Measurements from ENCODE around the gene LARGE2. TPM values are rescaled to one million over a fixed set of nuclear protein-coding genes. Genes with fewer than 3 reads are reported as not detected.

LARGE2 gene
- total and polyA plus RNA-seq, 2 experiments from 2014 or later = 89.8 to 107 TPM

DNA sequence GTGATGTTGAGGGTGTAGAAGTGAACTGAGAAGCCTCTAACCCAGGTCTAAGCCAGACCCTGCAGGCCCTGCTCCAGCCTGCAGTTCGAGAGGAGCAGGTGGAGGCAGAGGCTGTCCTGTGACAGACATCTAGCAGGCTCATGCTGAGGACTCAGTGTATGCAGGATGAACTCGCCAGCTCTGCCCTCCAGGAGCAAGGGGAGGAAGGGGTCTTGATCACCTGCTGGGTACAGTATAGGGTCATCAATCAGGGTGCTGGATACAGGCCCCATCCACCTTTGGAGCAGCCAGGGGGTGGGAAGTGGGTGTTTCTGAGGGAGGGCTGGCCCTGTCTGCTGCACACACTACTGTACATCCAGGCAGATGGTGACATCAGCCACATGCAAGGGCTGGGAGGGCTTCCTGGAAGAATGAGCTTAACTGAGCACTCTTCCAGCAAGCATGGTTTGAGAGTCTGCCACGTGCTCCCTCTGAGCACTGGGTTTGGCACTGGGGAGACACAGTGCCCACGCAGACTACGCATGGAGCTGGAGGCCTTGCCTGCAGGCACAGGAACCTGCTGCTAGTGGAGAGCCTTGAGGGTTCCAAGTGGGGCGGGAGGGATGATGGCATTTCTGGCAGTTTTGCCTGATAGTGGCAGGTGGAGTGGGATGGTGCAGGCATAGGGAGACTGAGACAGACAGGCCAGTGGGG is 27.8 kb upstream of the LARGE2 start:
- Mint-ChIP-seq H3K27ac (no peak overlapping the region), H3K4me3 (no peak overlapping the region), H3K36me3 (ENCODE audit: low read depth) (no peaks in the 10 kb centered on the region; the same call in 2 of the 3 replicates), H3K4me1 (peaks cover 37% of the 10 kb centered on the region), H3K9me3 (no peaks in the 10 kb centered on the region), H3K27me3 (ENCODE audit: insufficient read depth, low read depth, poor library complexity) (peaks cover 10% of the 10 kb centered on the region)
- no peak for ATAC-seq
- TF ChIP-seq, protein P1, sequence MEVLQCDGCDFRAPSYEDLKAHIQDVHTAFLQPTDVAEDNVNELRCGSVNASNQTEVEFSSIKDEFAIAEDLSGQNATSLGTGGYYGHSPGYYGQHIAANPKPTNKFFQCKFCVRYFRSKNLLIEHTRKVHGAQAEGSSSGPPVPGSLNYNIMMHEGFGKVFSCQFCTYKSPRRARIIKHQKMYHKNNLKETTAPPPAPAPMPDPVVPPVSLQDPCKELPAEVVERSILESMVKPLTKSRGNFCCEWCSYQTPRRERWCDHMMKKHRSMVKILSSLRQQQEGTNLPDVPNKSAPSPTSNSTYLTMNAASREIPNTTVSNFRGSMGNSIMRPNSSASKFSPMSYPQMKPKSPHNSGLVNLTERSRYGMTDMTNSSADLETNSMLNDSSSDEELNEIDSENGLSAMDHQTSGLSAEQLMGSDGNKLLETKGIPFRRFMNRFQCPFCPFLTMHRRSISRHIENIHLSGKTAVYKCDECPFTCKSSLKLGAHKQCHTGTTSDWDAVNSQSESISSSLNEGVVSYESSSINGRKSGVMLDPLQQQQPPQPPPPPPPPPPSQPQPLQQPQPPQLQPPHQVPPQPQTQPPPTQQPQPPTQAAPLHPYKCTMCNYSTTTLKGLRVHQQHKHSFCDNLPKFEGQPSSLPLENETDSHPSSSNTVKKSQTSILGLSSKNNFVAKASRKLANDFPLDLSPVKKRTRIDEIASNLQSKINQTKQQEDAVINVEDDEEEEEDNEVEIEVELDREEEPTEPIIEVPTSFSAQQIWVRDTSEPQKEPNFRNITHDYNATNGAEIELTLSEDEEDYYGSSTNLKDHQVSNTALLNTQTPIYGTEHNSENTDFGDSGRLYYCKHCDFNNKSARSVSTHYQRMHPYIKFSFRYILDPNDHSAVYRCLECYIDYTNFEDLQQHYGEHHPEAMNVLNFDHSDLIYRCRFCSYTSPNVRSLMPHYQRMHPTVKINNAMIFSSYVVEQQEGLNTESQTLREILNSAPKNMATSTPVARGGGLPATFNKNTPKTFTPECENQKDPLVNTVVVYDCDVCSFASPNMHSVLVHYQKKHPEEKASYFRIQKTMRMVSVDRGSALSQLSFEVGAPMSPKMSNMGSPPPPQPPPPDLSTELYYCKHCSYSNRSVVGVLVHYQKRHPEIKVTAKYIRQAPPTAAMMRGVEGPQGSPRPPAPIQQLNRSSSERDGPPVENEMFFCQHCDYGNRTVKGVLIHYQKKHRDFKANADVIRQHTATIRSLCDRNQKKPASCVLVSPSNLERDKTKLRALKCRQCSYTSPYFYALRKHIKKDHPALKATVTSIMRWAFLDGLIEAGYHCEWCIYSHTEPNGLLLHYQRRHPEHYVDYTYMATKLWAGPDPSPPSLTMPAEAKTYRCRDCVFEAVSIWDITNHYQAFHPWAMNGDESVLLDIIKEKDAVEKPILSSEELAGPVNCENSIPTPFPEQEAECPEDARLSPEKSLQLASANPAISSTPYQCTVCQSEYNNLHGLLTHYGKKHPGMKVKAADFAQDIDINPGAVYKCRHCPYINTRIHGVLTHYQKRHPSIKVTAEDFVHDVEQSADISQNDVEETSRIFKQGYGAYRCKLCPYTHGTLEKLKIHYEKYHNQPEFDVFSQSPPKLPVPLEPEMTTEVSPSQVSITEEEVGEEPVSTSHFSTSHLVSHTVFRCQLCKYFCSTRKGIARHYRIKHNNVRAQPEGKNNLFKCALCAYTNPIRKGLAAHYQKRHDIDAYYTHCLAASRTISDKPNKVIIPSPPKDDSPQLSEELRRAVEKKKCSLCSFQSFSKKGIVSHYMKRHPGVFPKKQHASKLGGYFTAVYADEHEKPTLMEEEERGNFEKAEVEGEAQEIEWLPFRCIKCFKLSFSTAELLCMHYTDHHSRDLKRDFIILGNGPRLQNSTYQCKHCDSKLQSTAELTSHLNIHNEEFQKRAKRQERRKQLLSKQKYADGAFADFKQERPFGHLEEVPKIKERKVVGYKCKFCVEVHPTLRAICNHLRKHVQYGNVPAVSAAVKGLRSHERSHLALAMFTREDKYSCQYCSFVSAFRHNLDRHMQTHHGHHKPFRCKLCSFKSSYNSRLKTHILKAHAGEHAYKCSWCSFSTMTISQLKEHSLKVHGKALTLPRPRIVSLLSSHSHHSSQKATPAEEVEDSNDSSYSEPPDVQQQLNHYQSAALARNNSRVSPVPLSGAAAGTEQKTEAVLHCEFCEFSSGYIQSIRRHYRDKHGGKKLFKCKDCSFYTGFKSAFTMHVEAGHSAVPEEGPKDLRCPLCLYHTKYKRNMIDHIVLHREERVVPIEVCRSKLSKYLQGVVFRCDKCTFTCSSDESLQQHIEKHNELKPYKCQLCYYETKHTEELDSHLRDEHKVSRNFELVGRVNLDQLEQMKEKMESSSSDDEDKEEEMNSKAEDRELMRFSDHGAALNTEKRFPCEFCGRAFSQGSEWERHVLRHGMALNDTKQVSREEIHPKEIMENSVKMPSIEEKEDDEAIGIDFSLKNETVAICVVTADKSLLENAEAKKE (CRISPR knock-in tag; IDR thresholded peaks at IDR 0.05) = no peak
- no peak for TF ChIP-seq CREB1 (CRISPR knock-in tag; IDR thresholded peaks at IDR 0.05; ENCODE audit: low read depth)
- no peak for TF ChIP-seq STAT1 (IDR thresholded peaks at IDR 0.05; ENCODE audit: unreplicated experiment)
- no peak for TF ChIP-seq EZH2 (IDR thresholded peaks at IDR 0.05; ENCODE audit: low read depth, unreplicated experiment)
- TF ChIP-seq, protein P2, sequence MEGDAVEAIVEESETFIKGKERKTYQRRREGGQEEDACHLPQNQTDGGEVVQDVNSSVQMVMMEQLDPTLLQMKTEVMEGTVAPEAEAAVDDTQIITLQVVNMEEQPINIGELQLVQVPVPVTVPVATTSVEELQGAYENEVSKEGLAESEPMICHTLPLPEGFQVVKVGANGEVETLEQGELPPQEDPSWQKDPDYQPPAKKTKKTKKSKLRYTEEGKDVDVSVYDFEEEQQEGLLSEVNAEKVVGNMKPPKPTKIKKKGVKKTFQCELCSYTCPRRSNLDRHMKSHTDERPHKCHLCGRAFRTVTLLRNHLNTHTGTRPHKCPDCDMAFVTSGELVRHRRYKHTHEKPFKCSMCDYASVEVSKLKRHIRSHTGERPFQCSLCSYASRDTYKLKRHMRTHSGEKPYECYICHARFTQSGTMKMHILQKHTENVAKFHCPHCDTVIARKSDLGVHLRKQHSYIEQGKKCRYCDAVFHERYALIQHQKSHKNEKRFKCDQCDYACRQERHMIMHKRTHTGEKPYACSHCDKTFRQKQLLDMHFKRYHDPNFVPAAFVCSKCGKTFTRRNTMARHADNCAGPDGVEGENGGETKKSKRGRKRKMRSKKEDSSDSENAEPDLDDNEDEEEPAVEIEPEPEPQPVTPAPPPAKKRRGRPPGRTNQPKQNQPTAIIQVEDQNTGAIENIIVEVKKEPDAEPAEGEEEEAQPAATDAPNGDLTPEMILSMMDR (conservative IDR thresholded peaks at IDR 0.05; ENCODE audit: low read depth in 2 of 2) = no peak
- no peak for TF ChIP-seq POLR2AphosphoS5 (IDR thresholded peaks at IDR 0.05; ENCODE audit: low read depth)
- no peak for TF ChIP-seq NANOG (IDR thresholded peaks at IDR 0.05; ENCODE audit: borderline replicate concordance)
- no peak for TF ChIP-seq EZH2phosphoT487 (IDR thresholded peaks at IDR 0.05; ENCODE audit: unreplicated experiment)
- TF ChIP-seq, protein P3, sequence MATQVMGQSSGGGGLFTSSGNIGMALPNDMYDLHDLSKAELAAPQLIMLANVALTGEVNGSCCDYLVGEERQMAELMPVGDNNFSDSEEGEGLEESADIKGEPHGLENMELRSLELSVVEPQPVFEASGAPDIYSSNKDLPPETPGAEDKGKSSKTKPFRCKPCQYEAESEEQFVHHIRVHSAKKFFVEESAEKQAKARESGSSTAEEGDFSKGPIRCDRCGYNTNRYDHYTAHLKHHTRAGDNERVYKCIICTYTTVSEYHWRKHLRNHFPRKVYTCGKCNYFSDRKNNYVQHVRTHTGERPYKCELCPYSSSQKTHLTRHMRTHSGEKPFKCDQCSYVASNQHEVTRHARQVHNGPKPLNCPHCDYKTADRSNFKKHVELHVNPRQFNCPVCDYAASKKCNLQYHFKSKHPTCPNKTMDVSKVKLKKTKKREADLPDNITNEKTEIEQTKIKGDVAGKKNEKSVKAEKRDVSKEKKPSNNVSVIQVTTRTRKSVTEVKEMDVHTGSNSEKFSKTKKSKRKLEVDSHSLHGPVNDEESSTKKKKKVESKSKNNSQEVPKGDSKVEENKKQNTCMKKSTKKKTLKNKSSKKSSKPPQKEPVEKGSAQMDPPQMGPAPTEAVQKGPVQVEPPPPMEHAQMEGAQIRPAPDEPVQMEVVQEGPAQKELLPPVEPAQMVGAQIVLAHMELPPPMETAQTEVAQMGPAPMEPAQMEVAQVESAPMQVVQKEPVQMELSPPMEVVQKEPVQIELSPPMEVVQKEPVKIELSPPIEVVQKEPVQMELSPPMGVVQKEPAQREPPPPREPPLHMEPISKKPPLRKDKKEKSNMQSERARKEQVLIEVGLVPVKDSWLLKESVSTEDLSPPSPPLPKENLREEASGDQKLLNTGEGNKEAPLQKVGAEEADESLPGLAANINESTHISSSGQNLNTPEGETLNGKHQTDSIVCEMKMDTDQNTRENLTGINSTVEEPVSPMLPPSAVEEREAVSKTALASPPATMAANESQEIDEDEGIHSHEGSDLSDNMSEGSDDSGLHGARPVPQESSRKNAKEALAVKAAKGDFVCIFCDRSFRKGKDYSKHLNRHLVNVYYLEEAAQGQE (IDR thresholded peaks at IDR 0.05; ENCODE audit: unreplicated experiment) = no peak
- TF ChIP-seq, protein P4, sequence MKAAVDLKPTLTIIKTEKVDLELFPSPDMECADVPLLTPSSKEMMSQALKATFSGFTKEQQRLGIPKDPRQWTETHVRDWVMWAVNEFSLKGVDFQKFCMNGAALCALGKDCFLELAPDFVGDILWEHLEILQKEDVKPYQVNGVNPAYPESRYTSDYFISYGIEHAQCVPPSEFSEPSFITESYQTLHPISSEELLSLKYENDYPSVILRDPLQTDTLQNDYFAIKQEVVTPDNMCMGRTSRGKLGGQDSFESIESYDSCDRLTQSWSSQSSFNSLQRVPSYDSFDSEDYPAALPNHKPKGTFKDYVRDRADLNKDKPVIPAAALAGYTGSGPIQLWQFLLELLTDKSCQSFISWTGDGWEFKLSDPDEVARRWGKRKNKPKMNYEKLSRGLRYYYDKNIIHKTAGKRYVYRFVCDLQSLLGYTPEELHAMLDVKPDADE (IDR thresholded peaks at IDR 0.05) = no peak
- no peak for TF ChIP-seq JUNB (IDR thresholded peaks at IDR 0.05; ENCODE audit: unreplicated experiment)
- TF ChIP-seq ZNF114 (CRISPR knock-in tag; IDR thresholded peaks at IDR 0.05) = no peak
- TF ChIP-seq ZNF331 (CRISPR knock-in tag; IDR thresholded peaks at IDR 0.05; ENCODE audit: low read depth) = no peak
- no peak overlapping the region for H3K4me2 ChIP-seq
- peaks cover 25% of the 10 kb centered on the region for H3K4me1 ChIP-seq (ENCODE audit: insufficient read depth)
- H3K4me3 ChIP-seq = no peak overlapping the region
- no peak overlapping the region for H3K27ac ChIP-seq (ENCODE audit: low read depth)
- H2AFZ ChIP-seq = no peak overlapping the region
- H3K27me3 ChIP-seq (ENCODE audit: insufficient read depth) = no peaks in the 10 kb centered on the region
- DNase-seq (ENCODE audit: low spot score) = no peak
- H3K79me2 ChIP-seq (replicated peaks; ENCODE audit: insufficient read depth) = no peaks in the 10 kb centered on the region
- peaks cover 8% of the 10 kb centered on the region; the same call in 1 of the 2 replicates for H4K20me1 ChIP-seq (replicated peaks; ENCODE audit: insufficient read depth)
- H3K36me3 ChIP-seq (ENCODE audit: insufficient read depth) = no peaks in the 10 kb centered on the region
- no peaks in the 10 kb centered on the region for H3K9me2 ChIP-seq (ENCODE audit: insufficient read depth)
- H3F3A ChIP-seq (replicated peaks; ENCODE audit: low read depth) = 0 out of 2 replicates have a peak, but pooled peaks cover 5% of the 10 kb centered on the region
